Psoas muscle (tissue), 8 donors: ENCODE results near the gene DMD. TPM values are rescaled to one million over a fixed set of nuclear protein-coding genes. Genes with fewer than 3 reads are reported as not detected.

ENCODE experiments used
- ATAC-seq, 4 donors: fragments of 200-7000 bp; cut with Tn5 transposase; one replicate each; pipeline ENCODE4 v1.9.1; 2020; ENCODE audit warnings: moderate library complexity in 3 of 4, mild to moderate bottlenecking in 2 of 4
- DNase-seq, 2 donors: peaks; one replicate each; pipeline ENCODE4 v3.0.0-alpha.2; 2020
- H3K27ac ChIP-seq: fragments of 200-600 bp; one replicate; pipeline ENCODE4 v1.8.0; 2022
- H3K27me3 ChIP-seq, 3 donors: fragments of 200-600 bp in 1 of 3; one replicate each; pipeline versions ENCODE4 v1.6.1 to v1.8.0; 2013 to 2022; ENCODE audit warnings: low read length in 2 of 3, mild to moderate bottlenecking in 2 of 3, moderate library complexity in 1 of 3; ENCODE audit not compliant: insufficient read depth in 3 of 3
- H3K36me3 ChIP-seq, 2 donors: fragments of 200-600 bp in 1 of 2; one replicate each; pipeline versions ENCODE4 v1.6.1 to v1.8.0; 2013 to 2022; ENCODE audit warnings: low read depth in 1 of 2, mild to moderate bottlenecking in 1 of 2, moderate library complexity in 1 of 2; ENCODE audit not compliant: insufficient read depth in 1 of 2
- H3K4me1 ChIP-seq: fragments of 200-600 bp; one replicate; pipeline ENCODE4 v1.8.0; 2022
- H3K4me3 ChIP-seq: fragments of 200-600 bp; one replicate; pipeline ENCODE4 v1.8.0; 2022; ENCODE audit warnings: mild to moderate bottlenecking
- H3K9me3 ChIP-seq: fragments of 200-600 bp; one replicate; pipeline ENCODE4 v1.8.0; 2022
- whole genome bisulfite sequencing, 3 donors: extraction: QIAGEN DNeasy Blood & Tissue Kit; methylation state at CpG; one replicate each; pipeline versions ENCODE4 v1.1.6 to v1.1.7; 2013; 5-methylcytosine and 5-hydroxymethylcytosine counted together
- intact Hi-C, 2 donors: fragments of 100-400 bp; cut with DNase I; formaldehyde crosslinking; loops; one replicate each; pipeline versions ENCODE4 v1.11.0 to v1.14.2; 2022
- polyA plus RNA-seq, 3 donors: library from polyadenylated mRNA; stranded (reverse); fragments of 200-250 nt; gene quantifications; one replicate each; pipeline ENCODE4 v1.2.3, GENCODE V29; 2013
- total RNA-seq, 4 donors: library from RNA; stranded (reverse); fragmentation: NEBNext Ultra II Directional in 2 of 4; extraction: Animal tissue kit (Norgen Biotek cat#: 25700) in 2 of 4; gene quantifications; one replicate each; pipeline versions ENCODE4 v1.2.1 to v1.2.4, GENCODE V29; 2021 to 2023
- TF ChIP-seq, protein P1 (sequence below): fragments of 200-600 bp; IDR thresholded peaks from one replicate; pipeline ENCODE4 v1.8.0; 2022; ENCODE audit warnings: antibody characterized with exemption
- donor health status: healthy with polysubstance abuse.
- donor health status: DM: no; HTN: no; CAD: no; lungs with moderate emphysema.
- donor health status: Bipolar disorder and iron deficiency.
- donor health status: healthy.
- donor health status: DM: yes; HTN: yes; CAD: no.
- donor health status: DM: no; HTN: no; CAD: no.
- donor health status: DM: no; HTN: no; CAD: no.
- donor health status: DM: yes; HTN: yes; CAD: no.

DMD gene
- total and polyA plus RNA-seq, 7 donors: 6.8 to 170 (median 86.5) TPM

DNA sequence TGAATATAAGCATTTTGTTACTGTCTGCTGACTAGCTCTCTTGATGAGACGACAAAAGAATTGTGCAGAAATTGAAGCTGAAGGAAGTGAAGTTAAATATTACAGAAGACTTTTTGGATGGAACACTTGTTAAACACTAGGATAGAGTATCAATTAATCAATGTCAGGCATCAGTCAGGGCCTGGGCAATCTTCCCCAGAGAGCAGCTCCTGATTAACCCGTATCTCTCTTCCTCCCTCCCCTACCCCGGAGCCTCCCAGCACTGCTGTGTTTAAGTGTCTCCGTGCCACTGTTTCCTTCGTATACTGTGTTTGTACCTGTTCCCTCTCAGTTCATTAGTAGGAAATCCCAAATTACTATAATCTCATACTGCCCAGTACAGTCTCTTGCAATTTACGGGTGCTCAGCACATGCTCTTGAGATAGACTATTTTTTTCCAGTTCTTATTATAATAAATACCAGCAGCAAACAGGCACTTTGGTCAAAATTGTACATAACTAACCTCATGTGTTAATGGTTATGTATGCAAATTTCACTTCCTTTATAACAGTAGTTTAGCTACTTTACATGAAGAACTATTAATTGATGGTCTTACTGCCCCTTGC lies 1373.8 kb downstream of the DMD start:
- H3K36me3 ChIP-seq: no peaks in the 10 kb centered on the region
- no peaks in the 10 kb centered on the region for H3K27me3 ChIP-seq
- no peak for DNase-seq
- TF ChIP-seq, protein P1, sequence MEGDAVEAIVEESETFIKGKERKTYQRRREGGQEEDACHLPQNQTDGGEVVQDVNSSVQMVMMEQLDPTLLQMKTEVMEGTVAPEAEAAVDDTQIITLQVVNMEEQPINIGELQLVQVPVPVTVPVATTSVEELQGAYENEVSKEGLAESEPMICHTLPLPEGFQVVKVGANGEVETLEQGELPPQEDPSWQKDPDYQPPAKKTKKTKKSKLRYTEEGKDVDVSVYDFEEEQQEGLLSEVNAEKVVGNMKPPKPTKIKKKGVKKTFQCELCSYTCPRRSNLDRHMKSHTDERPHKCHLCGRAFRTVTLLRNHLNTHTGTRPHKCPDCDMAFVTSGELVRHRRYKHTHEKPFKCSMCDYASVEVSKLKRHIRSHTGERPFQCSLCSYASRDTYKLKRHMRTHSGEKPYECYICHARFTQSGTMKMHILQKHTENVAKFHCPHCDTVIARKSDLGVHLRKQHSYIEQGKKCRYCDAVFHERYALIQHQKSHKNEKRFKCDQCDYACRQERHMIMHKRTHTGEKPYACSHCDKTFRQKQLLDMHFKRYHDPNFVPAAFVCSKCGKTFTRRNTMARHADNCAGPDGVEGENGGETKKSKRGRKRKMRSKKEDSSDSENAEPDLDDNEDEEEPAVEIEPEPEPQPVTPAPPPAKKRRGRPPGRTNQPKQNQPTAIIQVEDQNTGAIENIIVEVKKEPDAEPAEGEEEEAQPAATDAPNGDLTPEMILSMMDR: no peak
- WGBS, 3 donors: 26 to 47% (median 47%) methylated on average over 6 of the region's 6 CpGs
- H3K9me3 ChIP-seq: no peaks in the 10 kb centered on the region
- H3K4me3 ChIP-seq: no peak overlapping the region
- intact Hi-C loops: no loop called here
- peak in 3 of 4 donors; percentile 42 to 57 (median 50) for ATAC-seq
- H3K27ac ChIP-seq: peak overlapping the region; percentile 73
- H3K4me1 ChIP-seq: peaks cover 8% of the 10 kb centered on the region

GRCh38 chrX:31836479-31836878 lies 1374.9 kb downstream of the DMD start:
- peaks cover 8% of the 10 kb centered on the region for H3K4me1 ChIP-seq
- peak; percentile 90 to 95 (median 92) for ATAC-seq
- H3K9me3 ChIP-seq: no peaks in the 10 kb centered on the region
- H3K4me3 ChIP-seq: no peak overlapping the region
- peak overlapping the region; percentile 73 for H3K27ac ChIP-seq
- H3K36me3 ChIP-seq: no peaks in the 10 kb centered on the region
- TF ChIP-seq, protein P1: no peak
- no peak for DNase-seq
- 19 to 26% (median 24%) methylated on average over 3 of the region's 3 CpGs for WGBS, 3 donors
- no peaks in the 10 kb centered on the region for H3K27me3 ChIP-seq
- intact Hi-C loops: no loop called here

- TF ChIP-seq, protein P1: no peak
- Histone ChIP-seq H3K4me1 (peaks cover 8% of the 10 kb centered on the region), H3K27me3 (no peaks in the 10 kb centered on the region), H3K27ac (no peak overlapping the region), H3K4me3 (no peak overlapping the region), H3K36me3 (no peaks in the 10 kb centered on the region), H3K9me3 (no peaks in the 10 kb centered on the region)
- ATAC-seq (no peak), DNase-seq (no peak)
- intact Hi-C loops: no loop called here
- WGBS, 3 donors: 0 to 68% (median 54%) methylated on average over 1 of the region's 1 CpG
These were observed 1379.1 kb downstream of the DMD start for GRCh38 chrX:31832263-31832662.

DNA sequence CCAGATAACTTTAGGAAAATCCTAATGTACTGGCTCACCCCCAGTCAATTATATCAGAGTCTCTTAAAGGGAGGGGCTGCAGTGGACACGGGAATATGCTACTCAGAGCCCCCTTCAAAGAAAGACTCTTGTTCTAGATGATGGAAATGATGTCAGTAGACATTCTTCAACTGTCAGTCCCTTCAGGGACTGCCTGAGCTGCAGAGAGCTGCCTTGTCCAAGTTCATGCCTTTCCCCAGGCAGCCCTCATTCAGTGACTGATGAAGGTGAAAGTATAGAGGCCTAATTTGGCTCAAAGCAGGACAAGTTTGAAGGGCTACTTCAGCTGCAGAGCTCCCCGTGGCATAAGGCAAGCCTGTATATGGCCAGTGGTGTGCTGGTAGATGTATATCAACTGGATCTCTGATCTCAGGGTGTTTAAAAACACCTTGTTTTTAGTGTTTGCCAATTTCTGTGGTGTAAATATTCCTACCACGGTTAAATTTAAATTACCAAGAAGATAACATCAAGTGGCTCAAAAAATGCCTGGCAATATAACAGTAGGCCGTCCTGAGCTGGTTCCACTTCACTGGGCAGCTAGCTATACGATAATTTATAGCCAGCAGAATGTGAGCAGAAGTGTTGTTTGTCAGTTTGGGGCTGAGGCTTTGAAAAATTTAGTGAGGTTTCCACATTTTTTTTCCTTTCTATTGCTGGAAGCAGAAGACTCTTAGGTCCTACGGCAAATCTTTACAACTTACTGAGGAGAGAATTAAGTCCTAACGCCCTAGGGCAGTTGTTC lies 1390.7 kb downstream of the DMD start:
- H3K4me1 ChIP-seq: no peaks in the 10 kb centered on the region
- WGBS, 3 donors: 72 to 87% (median 83%) methylated on average over 7 of the region's 7 CpGs
- DNase-seq (no peak), ATAC-seq (no peak)
- TF ChIP-seq, protein P1: no peak
- no peak overlapping the region for H3K27ac ChIP-seq
- intact Hi-C loops: no loop called here
- H3K4me3 ChIP-seq: no peak overlapping the region
- H3K9me3 ChIP-seq: no peaks in the 10 kb centered on the region
- H3K36me3 ChIP-seq: no peaks in the 10 kb centered on the region
- H3K27me3 ChIP-seq: peaks cover 0 to 4% (median 0%) of the 10 kb centered on the region in 3 donors
